K562 (cell line): Measurements from ENCODE around the gene NFATC1. TPM values are rescaled to one million over a fixed set of nuclear protein-coding genes. Genes with fewer than 3 reads are reported as not detected.

Experiments used
- ATAC-seq: fragments of 200-7000 bp; cut with Tn5 transposase; 3 replicates; pipeline ENCODE4 v1.9.1; 2020; ENCODE audit warnings: moderate library complexity
- BruUV-seq: library from RNA; stranded (reverse); fragments of 400-500 nt; replicated peaks from 2 replicates; lab custom pipeline; 2021; lab: Mats Ljungman, UMichigan
- CTCF ChIA-PET: fragments of 300-600 bp; formaldehyde crosslinking; extraction: SDS; loops from one replicate; lab custom pipeline; 2021; ENCODE audit warnings: low intra/inter-chr PET ratio; lab: Yijun Ruan, JAX
- POLR2A ChIA-PET: fragments of 300-600, 350-650 bp; sonication (Branson Sonifier 250); formaldehyde crosslinking; extraction: SDS; loops from one replicate; lab custom pipeline; 2021; ENCODE audit warnings: antibody characterized with exemption, inconsistent platforms; lab: Yijun Ruan, JAX
- DNase-seq, 4 experiments: peaks; one replicate each; pipeline versions ENCODE4 v3.0.0 to v3.0.0-alpha.2; 2011 to 2018; ENCODE audit warnings: low spot score in 3 of 4, mixed read lengths in 3 of 4; ENCODE audit errors: extremely low read depth in 1 of 4
- FAIRE-seq: peaks from 2 replicates; lab custom pipeline; 2011; peaks lifted over from hg19 to GRCh38; lab: Jason Lieb, UNC
- H2AFZ ChIP-seq: 2 replicates; pipeline ENCODE4 v1.6.0; 2011; ENCODE audit warnings: low read depth, low read length, control low read depth, inconsistent platforms
- H3K27ac ChIP-seq: fragments of 200-600 bp; 3 replicates; pipeline ENCODE4 v1.8.0; 2011; ENCODE audit warnings: low read depth, mild to moderate bottlenecking, control low read depth, inconsistent platforms, low read length, moderate library complexity, mixed read lengths; ENCODE audit errors: extremely low read depth
- H3K27me3 ChIP-seq, 2 experiments: fragments of 300-600 bp in 1 of 2; 2 replicates in 1 of 2; 3 replicates in 1 of 2; pipeline versions ENCODE4 v1.6.0 to v1.8.0; 2011; ENCODE audit warnings: inconsistent platforms in 2 of 2, low read length in 2 of 2, mild to moderate bottlenecking in 1 of 2, mixed read lengths in 1 of 2, moderate library complexity in 1 of 2; ENCODE audit not compliant: control insufficient read depth in 2 of 2, insufficient read depth in 2 of 2
- H3K36me3 ChIP-seq: fragments of 300-600 bp; 3 replicates; pipeline ENCODE4 v1.8.0; 2011; ENCODE audit warnings: mild to moderate bottlenecking, low read length, inconsistent platforms; ENCODE audit not compliant: control insufficient read depth, insufficient read depth
- H3K4me1 ChIP-seq, 2 experiments: fragments of 200-600 bp in 1 of 2; replicated peaks in 1 of 2; 2 replicates in 1 of 2; 3 replicates in 1 of 2; pipeline versions ENCODE4 v1.5.1 to v1.8.0; 2011; ENCODE audit warnings: inconsistent platforms in 2 of 2, low read length in 2 of 2, mild to moderate bottlenecking in 1 of 2, mixed read lengths in 1 of 2, moderate library complexity in 1 of 2; ENCODE audit not compliant: control insufficient read depth in 2 of 2, insufficient read depth in 2 of 2
- H3K4me2 ChIP-seq: 2 replicates; pipeline ENCODE4 v1.6.1; 2011; ENCODE audit warnings: low read length, control low read depth, inconsistent platforms, mixed read lengths; ENCODE audit not compliant: insufficient read depth
- H3K4me3 ChIP-seq: fragments of 200-600 bp; sonication (generic), shearing (Covaris generic); 2 replicates; pipeline ENCODE4 v1.5.1; 2016; ENCODE audit warnings: control low read depth, inconsistent platforms
- H3K79me2 ChIP-seq: fragments of 200-600 bp; 3 replicates; pipeline ENCODE4 v1.8.0; 2011; ENCODE audit warnings: low read length, inconsistent platforms; ENCODE audit not compliant: control insufficient read depth, insufficient read depth
- H3K9ac ChIP-seq, 2 experiments: 2 replicates each; pipeline versions ENCODE4 v1.6.0 to v1.6.1; 2011; ENCODE audit warnings: low read depth in 2 of 2, low read length in 2 of 2, control low read depth in 1 of 2, inconsistent platforms in 1 of 2, mild to moderate bottlenecking in 1 of 2, mixed read lengths in 1 of 2; ENCODE audit not compliant: insufficient read depth in 1 of 2
- H3K9me1 ChIP-seq: one replicate; pipeline ENCODE4 v1.6.0; 2011; ENCODE audit warnings: inconsistent platforms, mild to moderate bottlenecking, low read length, moderate library complexity; ENCODE audit not compliant: control insufficient read depth, insufficient read depth
- H3K9me3 ChIP-seq: replicated peaks from 2 replicates; pipeline ENCODE4 v1.5.1; 2011; ENCODE audit warnings: low read depth, low read length, inconsistent platforms; ENCODE audit not compliant: control insufficient read depth, insufficient read depth
- H4K20me1 ChIP-seq: replicated peaks from 2 replicates; pipeline ENCODE4 v1.6.1; 2011; ENCODE audit warnings: low read length, inconsistent platforms, mixed read lengths; ENCODE audit not compliant: control insufficient read depth, insufficient read depth
- BRF1 ChIP-seq: IDR thresholded peaks from 3 replicates; pipeline ENCODE4 v1.6.1; 2011; ENCODE audit warnings: borderline replicate concordance, mild to moderate bottlenecking; ENCODE audit not compliant: insufficient read length; ENCODE audit errors: extremely low read depth
- E2F4 ChIP-seq: sonication (generic); formaldehyde crosslinking; IDR thresholded peaks from 2 replicates; pipeline ENCODE4 v1.8.0; 2022; ENCODE audit warnings: mild to moderate bottlenecking, low read depth, missing genetic modification reagents
- ZBTB33 ChIP-seq: sonication (generic); formaldehyde crosslinking; IDR thresholded peaks from 2 replicates; pipeline ENCODE4 v1.8.1; 2023; ENCODE audit warnings: mild to moderate bottlenecking, missing genetic modification reagents
- WGBS: fragments of 100-300 bp; shearing (Covaris generic); methylation state at CpG from one replicate; pipeline ENCODE4 v1.1.6; 2016; ENCODE audit warnings: low coverage, mixed read lengths; ENCODE audit not compliant: insufficient coverage; ENCODE audit errors: missing lambda C conversion rate; 5-methylcytosine and 5-hydroxymethylcytosine counted together
- in situ Hi-C: fragments of 300-500 bp; cut with MboI; formaldehyde crosslinking; loops from 4 replicates; pipeline ENCODE4 v1.15.0; 2018; ENCODE audit warnings: inconsistent platforms, mixed read lengths
- intact Hi-C: fragments of 100-400 bp; cut with micrococcal nuclease; formaldehyde crosslinking; loops from 2 replicates; pipeline ENCODE4 v1.14.2; 2022
- polyA plus RNA-seq, 8 experiments: library from polyadenylated mRNA; depleted of rRNA in 4 of 8; stranded (reverse) in 5 of 8; unstranded in 3 of 8; fragments of >200 nt; fragmentation: Nextera tagmentation in 2 of 8; fragmentation: Illumina TruSeq in 1 of 8; extraction: Ambion mirVana in 2 of 8; extraction: Trizol in 1 of 8; gene quantifications; 2 replicates each; pipeline versions ENCODE4 v1.2.1 to v1.2.3, GENCODE V29; 2011 to 2014; ENCODE audit warnings: inconsistent platforms in 1 of 8, missing spikeins in 1 of 8
- total RNA-seq, 7 experiments: library from RNA; depleted of rRNA in 6 of 7; stranded (reverse); fragments of >200 nt in 6 of 7; fragmentation: Illumina TruSeq in 2 of 7; extraction: Trizol in 2 of 7; gene quantifications; 2 replicates each; pipeline versions ENCODE4 v1.2.1 to v1.2.3, GENCODE V29; 2011 to 2021; ENCODE audit warnings: low replicate concordance in 1 of 7

Gene NFATC1
- total and polyA plus RNA-seq, 9 of the 15 experiments (the other 6 are each of a cell fraction or from before 2014, with no cell fraction given) = 1.1 to 16.4 (median 2.5) TPM

- CTCF ChIA-PET = no interaction called here
- no TSS peak for BruUV-seq
Measured at GRCh38 chr18:79446931-79447330, 51.2 kb downstream of the NFATC1 start.

More at GRCh38 chr18:79446931-79447330, 51.2 kb downstream of the NFATC1 start:
- Histone ChIP-seq H3K27ac (no peak overlapping the region), H2AFZ (no peak overlapping the region), H3K79me2 (no peaks in the 10 kb centered on the region), H3K4me1 (peaks cover 0 to 32% of the 10 kb centered on the region in 2 experiments; a peak in 2 of 5 replicates), H3K9me3 (no peaks in the 10 kb centered on the region), H3K9ac (no peak overlapping the region; a peak in 1 of 4 replicates), H4K20me1 (no peaks in the 10 kb centered on the region), H3K4me2 (no peak overlapping the region), H3K9me1 (no peaks in the 10 kb centered on the region), H3K27me3 (no peaks in the 10 kb centered on the region), H3K4me3 (no peak overlapping the region), H3K36me3 (peaks cover 12% of the 10 kb centered on the region; the same call in 1 of the 3 replicates)
- no peak for ATAC-seq
- in situ Hi-C loops = no loop called here
- POLR2A ChIA-PET = no interaction called here
- intact Hi-C loops = no loop called here
- no peak for TF ChIP-seq BRF1
- TF ChIP-seq E2F4 (CRISPR knock-in tag) = no peak
- TF ChIP-seq ZBTB33 (CRISPR knock-in tag) = 0 out of 2 replicates have a peak, but pooled peaks have one; percentile 19
- no peak for DNase-seq
- FAIRE-seq = no peak
- WGBS = 87% methylated on average over 8 of the region's 24 CpGs
